GM18508 (cell line): ENCODE results near the gene ANO1.
"Not testable (repeated sequence)": the region's sequence is repeated elsewhere in the genome, so short reads cannot be mapped to it uniquely, and the experiment has no call there.

Experiments
- ATAC-seq: cut with Tn5 transposase; IDR thresholded peaks from one replicate; pipeline ENCODE4 v1.9.1; 2021; ENCODE audit warnings: moderate number of reproducible peaks; ENCODE audit not compliant: insufficient read depth, unreplicated experiment

Gene ANO1

DNA sequence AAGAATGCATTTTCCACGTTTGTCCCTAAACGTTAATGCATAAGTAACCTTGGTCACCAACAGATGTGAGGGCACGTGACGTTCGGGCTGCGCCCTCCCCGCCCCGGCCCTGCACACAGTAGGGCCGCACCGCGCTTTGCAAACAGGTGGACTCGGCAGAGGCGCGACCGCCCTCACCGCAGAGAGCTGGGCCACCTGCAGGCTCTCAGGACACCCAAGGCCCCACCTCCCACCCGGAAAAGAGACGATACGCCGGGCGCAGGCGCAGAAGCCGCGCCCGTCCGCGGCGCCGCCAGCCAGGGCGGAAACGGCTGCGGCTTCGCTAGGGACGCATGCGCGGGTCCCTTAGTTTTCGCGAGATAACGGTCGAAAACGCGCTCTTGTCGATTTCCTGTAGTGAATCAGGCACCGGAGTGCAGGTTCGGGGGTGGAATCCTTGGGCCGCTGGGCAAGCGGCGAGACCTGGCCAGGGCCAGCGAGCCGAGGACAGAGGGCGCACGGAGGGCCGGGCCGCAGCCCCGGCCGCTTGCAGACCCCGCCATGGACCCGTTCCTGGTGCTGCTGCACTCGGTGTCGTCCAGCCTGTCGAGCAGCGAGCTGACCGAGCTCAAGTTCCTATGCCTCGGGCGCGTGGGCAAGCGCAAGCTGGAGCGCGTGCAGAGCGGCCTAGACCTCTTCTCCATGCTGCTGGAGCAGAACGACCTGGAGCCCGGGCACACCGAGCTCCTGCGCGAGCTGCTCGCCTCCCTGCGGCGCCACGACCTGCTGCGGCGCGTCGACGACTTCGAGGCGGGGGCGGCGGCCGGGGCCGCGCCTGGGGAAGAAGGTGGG, 125.0 kb downstream of the ANO1 start, which contains the start of gene FADD:
TSS of gene FADD (plus strand) at position 377 of the 831 bp plus-strand sequence. CDS start at position 541, 164 bp downstream.
- no peak for ATAC-seq

DNA sequence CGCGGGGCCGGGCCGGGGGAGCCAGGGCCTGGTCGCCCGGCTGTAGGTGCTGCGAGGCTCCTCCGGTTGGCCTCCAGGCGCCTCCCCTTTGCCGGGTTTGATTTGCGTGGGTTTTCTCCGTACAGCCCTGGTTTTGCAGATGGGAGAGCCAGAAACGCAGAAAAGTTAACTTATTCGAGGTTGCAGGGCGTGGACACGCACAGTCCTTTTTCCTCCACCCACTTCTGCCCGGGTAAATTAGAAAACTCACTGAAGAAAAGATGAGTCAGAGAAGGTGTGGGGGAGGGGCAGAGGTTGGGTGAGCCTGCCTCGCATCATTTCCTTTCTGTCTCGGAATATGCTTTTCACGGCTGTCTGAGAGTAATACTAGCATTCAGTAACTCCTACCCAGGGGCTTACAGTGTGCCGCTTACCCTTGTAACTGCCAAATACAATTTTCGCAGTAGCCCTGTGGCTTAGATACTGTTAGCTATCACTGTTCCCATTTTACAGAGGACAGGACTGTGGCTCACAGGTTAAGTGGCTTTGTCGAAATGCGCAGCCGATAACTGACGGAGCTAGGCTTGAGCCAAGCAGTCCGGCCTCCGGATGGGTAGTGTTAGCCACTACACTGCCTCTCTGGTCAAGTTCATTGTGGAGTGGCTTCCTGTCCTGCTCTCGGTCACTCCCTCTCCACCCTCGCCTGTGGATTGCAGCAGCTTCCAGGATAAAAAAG, 125.8 kb downstream of the ANO1 start:
- no peak for ATAC-seq

DNA sequence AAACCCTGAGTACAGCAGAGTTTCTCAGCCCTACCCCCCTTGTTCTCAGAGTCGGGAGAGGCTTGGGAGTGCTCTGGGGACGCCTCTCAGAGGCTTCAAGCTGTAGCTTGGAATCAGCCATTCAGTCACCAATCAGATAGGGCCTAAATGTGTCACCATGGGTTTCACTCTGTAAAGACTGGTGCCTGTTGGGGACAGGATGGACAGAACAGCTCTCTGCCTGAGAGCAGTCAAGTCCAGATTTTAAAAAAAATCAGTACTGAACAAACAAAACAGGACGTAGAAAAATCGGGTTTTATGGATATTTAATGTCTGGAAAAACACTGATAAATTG, 126.3 kb downstream of the ANO1 start:
- ATAC-seq = no peak

DNA sequence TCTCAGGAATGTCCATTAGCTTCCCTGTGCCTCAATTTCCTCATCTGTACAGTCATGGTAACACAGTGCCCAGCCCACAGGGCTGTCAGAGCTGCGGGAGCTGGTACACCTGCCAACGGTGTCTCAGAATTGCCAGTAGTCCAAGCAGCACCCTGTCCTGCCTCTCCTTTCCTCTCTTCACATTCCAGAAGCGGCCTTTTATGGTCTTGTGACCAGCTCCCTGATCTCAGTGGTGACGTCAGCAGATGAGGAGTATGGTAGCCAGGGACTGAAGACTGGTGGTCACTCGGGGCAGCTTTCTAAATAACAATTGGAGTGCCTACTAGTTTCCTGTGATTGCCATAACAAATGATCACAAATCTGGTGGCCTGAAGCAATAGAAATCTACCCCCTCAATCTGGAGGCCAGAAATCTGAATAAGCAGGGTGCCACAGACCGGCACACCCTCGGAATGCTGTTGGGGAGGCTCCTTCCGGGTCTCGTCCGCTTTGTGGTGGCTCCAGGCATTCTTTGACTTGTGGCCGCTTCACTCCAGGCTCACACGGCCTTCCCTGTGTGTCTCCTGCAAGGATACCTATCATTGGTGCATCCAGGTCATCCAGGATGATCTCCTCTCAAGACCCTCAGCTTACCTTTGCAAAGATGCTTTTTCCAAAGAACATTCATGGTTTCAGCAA, 127.1 kb downstream of the ANO1 start:
- no peak for ATAC-seq

DNA sequence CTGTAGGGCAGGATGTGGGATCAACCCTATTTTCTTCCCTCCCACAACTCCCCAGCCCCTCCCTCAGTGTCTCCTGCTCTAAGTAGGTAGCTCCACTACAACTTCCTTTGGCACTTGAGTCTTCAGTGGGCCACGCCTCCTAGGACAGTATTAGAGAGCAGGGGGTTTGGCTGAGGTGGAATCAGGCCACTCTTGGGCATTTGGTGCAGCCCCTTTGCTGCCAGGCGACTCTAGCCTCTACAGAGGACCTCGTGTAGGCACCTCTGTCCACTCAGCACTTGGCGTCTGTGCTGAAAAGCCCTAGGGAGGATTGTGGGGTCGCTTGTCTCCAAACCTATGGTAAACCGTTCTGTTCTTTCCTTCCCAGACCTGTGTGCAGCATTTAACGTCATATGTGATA, 127.6 kb downstream of the ANO1 start:
- ATAC-seq = no peak

DNA sequence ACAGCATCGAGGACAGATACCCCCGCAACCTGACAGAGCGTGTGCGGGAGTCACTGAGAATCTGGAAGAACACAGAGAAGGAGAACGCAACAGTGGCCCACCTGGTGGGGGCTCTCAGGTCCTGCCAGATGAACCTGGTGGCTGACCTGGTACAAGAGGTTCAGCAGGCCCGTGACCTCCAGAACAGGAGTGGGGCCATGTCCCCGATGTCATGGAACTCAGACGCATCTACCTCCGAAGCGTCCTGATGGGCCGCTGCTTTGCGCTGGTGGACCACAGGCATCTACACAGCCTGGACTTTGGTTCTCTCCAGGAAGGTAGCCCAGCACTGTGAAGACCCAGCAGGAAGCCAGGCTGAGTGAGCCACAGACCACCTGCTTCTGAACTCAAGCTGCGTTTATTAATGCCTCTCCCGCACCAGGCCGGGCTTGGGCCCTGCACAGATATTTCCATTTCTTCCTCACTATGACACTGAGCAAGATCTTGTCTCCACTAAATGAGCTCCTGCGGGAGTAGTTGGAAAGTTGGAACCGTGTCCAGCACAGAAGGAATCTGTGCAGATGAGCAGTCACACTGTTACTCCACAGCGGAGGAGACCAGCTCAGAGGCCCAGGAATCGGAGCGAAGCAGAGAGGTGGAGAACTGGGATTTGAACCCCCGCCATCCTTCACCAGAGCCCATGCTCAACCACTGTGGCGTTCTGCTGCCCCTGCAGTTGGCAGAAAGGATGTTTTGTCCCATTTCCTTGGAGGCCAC, 128.3 kb downstream of the ANO1 start:
- ATAC-seq = no peak

DNA sequence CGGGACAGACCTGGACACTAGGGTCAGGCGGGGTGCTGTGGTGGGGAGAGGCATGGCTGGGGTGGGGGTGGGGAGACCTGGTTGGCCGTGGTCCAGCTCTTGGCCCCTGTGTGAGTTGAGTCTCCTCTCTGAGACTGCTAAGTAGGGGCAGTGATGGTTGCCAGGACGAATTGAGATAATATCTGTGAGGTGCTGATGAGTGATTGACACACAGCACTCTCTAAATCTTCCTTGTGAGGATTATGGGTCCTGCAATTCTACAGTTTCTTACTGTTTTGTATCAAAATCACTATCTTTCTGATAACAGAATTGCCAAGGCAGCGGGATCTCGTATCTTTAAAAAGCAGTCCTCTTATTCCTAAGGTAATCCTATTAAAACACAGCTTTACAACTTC, 128.9 kb downstream of the ANO1 start:
- ATAC-seq = no peak

DNA sequence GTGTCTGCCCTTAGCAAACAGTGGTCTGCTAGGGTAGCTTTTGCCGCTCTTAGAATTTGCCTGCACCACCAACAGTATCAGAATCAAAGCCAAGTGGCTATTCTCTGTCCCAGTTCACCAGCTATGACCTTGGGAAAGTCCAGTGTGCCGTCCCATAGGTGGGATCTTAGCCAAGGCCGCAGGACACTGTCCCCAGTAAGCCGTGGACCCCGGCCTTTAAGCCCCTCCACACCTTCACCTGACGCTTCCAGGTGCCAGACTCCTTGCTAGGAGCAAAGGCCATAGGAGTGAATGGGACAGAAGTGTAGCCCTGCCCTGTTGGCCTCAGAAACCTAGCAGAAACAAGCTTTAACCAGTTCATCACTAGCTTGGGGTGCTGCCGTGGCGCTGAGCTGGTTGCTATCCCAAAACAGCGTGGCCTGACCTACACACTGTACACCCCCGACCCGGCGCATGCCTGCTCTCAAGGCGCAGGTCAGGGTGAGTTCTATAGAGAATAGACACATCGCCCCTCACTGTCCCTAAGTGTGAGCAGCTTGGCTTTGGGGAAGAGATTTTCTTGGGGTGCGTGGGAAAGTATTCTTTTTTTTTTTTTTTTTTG, 129.5 kb downstream of the ANO1 start:
- ATAC-seq = no peak

DNA sequence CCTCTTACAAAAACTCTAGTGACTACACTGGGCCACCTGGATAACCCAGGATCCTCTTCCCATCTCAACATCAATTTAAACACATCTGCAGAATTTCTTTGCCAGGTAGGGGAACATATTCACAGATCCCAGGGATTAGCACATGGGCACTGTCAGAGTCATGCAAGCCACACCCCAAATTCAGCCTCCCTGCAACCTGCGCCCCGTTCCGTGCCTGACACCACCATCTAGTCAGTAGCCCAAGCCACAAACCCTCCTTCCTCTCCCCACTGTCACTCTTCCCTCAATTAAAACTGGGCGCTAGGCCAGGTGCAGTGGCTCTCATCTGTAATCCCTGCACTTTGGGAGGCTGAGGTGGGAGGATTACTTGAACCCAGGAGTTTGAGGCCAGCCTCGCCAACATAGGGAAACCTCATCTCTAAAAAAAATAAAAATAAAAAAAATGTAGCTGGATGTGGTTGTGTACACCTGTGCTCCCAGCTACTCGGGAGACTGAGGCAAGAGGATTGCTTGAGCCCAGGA, 131.3 kb downstream of the ANO1 start:
- ATAC-seq = no peak

DNA sequence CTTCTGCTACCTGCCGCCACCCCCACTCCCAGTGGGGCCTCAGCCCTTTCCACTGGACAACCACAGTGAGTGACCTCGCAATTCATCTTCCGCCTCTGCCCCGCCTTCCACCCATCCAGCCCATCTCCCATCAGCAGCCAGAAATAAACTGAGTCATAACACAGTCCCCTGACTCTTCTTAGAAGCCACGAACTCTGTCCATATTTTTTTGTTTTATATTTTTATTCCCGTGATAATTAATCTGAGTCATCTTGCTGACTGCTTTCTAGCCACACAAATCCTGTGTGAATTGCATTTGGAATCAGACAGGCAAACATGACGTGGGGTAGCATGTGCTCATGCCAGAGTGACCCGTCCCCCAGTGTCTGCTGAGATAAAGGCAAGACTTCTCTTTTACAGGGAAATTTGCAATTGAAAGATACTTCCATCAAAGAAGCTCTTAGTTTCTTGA, 132.0 kb downstream of the ANO1 start:
- no peak for ATAC-seq

DNA sequence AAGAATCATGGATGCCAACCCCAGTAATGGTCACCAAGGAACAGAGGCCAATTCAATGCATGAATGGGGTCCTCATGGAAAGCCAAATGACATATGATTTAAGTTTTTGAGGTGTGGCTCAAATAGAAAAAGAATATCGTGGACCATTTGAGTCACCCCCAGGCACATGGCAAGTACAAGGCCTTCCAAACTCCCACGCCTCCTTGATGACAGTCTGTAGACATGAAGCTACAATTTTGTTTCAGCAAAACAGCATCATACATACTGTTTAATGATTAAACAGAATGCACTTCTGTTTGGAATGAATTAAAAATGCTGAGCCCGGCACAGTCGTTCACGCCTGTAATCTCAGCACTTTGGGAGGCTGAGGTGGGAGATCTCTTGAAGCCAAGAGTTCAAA, 132.4 kb downstream of the ANO1 start:
- no peak for ATAC-seq

DNA sequence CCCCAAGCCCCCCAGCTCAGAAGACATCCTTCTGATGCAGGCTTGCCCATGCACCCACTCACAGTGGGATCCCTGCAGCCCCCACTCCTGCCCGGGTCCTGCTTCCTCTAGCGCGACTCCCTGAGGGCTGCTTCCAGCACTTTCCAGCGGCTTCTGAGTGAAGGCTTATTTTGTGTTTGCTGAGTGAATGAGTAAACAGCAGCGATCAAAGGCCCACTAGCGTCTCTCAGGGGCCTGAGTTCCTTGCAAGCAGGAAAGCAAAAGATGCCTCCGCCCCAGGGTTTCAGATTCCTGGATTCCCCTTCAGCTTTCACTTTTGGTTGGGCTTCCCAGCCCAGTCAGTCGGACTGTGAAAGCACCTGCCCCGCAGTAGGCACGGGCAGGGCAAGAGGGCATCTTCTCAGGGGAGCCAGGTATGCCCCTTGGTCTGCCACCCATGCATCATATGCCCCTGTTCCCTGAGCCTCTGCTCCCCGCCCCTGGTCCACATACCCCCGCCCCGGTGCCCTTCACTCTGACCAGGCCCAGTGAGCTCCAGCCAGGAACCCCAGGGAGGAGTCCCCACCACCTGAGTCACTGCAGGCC, 134.2 kb downstream of the ANO1 start:
- ATAC-seq = no peak

DNA sequence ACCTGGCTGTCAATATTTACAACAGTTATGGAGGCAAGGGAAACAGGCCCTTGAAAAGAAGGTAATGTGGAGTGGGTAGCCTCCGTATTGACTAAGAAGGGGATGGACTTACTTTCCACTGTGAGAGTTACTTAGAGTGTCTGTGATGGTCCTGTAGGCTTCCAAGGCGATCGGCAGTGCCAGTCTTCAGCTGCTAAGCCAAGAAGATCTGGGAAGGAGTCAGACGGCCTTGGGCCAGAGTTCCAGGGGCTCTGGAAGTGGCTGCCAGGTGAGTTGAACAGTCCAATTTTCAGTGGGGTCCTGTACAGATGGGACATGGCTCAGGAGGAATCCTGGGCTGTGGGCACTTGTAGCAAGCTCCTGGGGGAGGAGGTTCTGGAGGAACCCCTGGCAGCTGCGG, 139.3 kb downstream of the ANO1 start:
- not testable (repeated sequence) for ATAC-seq

DNA sequence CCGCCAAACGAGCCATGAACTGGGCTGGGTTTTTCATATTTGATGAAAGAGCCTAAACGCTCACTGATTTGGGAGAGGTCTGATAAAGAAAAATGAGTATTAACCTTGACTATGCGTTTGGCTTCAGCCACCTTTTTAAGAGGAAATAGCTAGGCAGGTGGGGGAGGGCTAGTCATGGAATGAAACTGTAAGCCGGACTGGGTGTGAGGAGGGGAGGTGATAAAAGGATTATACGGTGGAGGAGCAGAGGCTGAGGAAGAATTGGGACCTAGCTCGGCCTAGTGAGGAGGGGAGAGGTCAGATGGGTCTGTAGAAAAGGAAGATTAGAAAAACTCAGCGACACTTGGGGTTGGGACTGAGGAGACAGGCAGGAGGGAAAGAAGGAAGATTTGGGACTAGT, 140.0 kb downstream of the ANO1 start:
- ATAC-seq = not testable (repeated sequence)

DNA sequence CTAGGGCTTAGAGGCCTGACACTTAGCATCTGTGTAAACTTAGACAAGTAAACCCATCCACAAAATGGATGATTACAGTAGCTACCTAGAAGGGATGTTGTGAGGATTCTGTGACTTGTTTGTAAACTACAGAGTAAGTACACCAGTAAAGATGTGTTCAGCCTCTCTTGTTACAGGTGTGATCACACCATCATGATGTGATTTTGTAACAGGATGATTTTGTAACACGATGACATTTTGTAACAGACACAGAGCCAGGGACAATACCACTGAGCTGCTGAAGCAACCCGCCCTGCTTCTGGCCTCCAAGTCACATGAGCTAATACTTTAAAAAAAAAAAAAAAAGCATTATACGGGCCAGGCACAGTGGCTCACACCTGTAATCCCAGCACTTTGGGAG, 142.0 kb downstream of the ANO1 start:
- no peak for ATAC-seq

DNA sequence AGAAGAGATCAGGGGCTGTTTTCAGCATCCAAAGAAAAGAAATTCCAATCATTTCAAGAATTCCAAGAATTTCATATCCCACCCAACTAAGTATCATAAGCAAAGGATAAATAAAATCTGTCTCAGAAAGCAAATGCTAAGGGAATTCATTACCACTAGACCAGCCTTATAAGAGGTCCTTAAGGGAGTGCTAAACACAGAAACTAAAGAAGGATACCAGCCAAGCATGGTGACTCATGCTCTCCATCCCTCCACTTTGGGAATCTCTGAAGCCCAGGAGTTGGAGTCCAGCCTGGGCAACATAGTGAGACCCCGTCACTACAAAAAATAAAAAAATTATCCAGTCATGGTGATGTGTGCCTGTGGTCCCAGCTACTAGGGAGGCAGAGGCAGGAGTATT, 142.8 kb downstream of the ANO1 start:
- ATAC-seq = no peak

DNA sequence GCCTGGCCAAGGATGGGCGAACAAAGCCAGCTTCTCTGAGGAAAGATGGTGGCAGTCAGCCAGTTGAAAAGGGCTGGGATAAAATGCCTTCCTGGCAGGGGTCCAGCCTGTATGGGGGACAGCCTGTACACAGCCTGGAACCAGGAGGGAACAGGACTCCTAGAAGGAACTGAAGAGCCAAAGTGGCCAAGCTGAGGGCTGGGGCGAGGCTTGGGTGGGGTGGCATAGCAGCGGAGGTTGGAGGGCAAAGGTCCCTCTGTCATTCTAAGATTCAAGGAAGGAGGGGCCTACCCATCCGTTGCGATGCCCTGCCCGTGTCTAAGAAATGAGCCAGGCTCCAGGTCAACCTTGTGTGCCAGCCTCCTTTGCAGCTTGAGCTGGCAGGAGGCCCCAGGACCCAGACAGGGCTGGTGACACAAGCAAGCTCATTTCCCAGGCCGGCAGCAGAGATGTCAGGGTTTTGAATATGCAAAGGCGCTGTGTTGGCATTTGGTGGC, 147.6 kb downstream of the ANO1 start:
- no peak for ATAC-seq

DNA sequence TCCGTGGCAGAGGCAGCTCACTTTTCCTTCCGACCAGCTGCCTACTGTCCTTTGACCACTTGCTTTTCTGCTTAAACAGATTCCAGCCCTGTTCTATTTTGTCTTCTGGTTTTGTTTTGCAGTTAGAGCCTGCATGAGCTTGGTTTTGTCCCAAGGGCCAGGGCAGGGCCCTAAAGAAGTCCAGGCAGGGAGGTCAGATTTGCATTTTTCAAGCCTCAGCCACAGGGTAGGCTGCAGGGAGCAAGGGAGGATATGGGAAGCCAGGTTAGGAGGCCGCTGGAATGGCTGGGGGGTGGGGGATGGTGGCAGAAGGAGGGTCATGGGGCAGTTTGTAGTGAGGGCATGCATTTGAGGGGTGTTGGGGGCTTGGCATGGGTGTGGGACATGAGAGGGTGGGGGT, 148.1 kb downstream of the ANO1 start:
- no peak for ATAC-seq

DNA sequence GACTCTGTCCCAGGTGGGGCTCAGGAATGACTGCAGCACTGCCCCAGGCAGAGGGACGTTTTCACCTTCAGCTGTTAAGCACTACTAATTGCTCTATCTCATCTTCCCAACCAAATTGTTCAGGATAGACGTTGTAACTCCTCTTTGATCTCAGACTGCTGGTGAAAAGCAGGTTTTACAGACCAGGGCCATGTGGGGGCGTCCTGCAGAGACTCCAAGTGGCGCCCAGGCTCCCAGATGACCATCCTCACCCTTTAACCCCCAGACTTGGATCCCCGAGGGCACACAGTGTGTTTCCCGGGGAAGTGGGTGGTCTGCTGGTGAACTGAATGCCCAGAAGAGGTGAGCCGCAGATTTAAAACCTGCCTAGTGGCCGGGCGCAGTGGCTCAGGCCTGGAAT, 148.8 kb downstream of the ANO1 start:
- no peak for ATAC-seq
